ENCODE data around the gene TEAD2.

DNA sequence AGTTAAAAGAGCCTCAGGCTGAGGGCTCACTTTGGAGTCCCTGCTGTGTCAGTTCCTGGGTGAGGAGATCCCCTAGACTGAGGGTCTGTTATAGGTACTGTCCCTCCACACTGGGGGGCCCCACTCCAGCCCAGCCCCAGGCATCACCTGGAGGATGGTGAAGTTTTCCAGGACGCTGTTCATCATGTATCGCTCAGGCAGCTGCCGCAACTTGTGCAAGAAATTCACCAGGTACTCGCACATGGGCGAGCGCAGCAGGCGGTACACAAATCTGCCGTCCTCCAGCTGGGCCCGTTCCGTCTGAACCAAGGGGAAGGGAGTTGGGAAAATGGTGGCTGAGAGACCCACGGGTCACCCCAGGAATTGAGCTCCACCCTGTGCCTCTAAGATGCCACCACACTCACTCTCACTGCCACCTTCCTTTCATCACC is 19.9 kb downstream of the TEAD2 start:
- TF ChIP-seq, protein P1, sequence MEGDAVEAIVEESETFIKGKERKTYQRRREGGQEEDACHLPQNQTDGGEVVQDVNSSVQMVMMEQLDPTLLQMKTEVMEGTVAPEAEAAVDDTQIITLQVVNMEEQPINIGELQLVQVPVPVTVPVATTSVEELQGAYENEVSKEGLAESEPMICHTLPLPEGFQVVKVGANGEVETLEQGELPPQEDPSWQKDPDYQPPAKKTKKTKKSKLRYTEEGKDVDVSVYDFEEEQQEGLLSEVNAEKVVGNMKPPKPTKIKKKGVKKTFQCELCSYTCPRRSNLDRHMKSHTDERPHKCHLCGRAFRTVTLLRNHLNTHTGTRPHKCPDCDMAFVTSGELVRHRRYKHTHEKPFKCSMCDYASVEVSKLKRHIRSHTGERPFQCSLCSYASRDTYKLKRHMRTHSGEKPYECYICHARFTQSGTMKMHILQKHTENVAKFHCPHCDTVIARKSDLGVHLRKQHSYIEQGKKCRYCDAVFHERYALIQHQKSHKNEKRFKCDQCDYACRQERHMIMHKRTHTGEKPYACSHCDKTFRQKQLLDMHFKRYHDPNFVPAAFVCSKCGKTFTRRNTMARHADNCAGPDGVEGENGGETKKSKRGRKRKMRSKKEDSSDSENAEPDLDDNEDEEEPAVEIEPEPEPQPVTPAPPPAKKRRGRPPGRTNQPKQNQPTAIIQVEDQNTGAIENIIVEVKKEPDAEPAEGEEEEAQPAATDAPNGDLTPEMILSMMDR (IDR thresholded peaks at IDR 0.05; ENCODE audit: insufficient read depth, low read length, poor library complexity, severe bottlenecking), result no peak
- TF ChIP-seq EZH2phosphoT487 (conservative IDR thresholded peaks at IDR 0.05; ENCODE audit: low read length), result no peak

Data from SU-DHL-6 (cell line).